H1 (cell line): ENCODE measurements around the gene IL6R. TPM values are rescaled to one million over a fixed set of nuclear protein-coding genes. Genes with fewer than 3 reads are reported as not detected.

Source experiments
- JUN ChIP-seq: IDR thresholded peaks from 2 replicates; pipeline ENCODE4 v1.6.1; 2011; ENCODE audit warnings: low read depth, mild to moderate bottlenecking, improper control_type of control experiment, low read length
- polyA plus RNA-seq, 7 experiments: library from polyadenylated mRNA; depleted of rRNA in 3 of 7; stranded (reverse) in 5 of 7; unstranded in 2 of 7; fragments of >200 nt in 5 of 7; fragments of 200-250 nt in 2 of 7; gene quantifications; 1 replicate in 5 of 7; 2 replicates in 1 of 7; 4 replicates in 1 of 7; pipeline versions ENCODE4 v1.2.1 to v1.2.3, GENCODE V29; 2011 to 2013; ENCODE audit warnings: missing spikeins in 2 of 7, mixed read lengths in 2 of 7
- total RNA-seq: library from RNA; stranded (reverse); fragmentation: NEBNext Ultra II Directional; extraction: Animal tissue kit (Norgen Biotek cat#: 25700); gene quantifications from 2 replicates; pipeline ENCODE4 v1.2.1, GENCODE V29; 2021

IL6R gene
- total and polyA plus RNA-seq, 2 of the 8 experiments (the other 6 are each of a cell fraction or from before 2014, with no cell fraction given), result 2.3 to 3.0 TPM

GRCh38 chr1:154474802-154475201 lies 69.7 kb downstream of the IL6R start (continued):
- TF ChIP-seq JUN, result no peak
